Stimulated activated CD8-positive, alpha-beta memory T cell treated with anti-CD3 and anti-CD28 coated beads, Interleukin-4, amount 100 ng/mL, for 4 hours (primary cell): Measurements from ENCODE around the gene LMF1.

Experiments
- DNase-seq, 2 donors: peaks; one replicate each; pipeline ENCODE4 v3.0.0-alpha.2; 2020; ENCODE audit warnings: low read depth in 2 of 2, low spot score in 1 of 2

The LMF1 gene

DNA sequence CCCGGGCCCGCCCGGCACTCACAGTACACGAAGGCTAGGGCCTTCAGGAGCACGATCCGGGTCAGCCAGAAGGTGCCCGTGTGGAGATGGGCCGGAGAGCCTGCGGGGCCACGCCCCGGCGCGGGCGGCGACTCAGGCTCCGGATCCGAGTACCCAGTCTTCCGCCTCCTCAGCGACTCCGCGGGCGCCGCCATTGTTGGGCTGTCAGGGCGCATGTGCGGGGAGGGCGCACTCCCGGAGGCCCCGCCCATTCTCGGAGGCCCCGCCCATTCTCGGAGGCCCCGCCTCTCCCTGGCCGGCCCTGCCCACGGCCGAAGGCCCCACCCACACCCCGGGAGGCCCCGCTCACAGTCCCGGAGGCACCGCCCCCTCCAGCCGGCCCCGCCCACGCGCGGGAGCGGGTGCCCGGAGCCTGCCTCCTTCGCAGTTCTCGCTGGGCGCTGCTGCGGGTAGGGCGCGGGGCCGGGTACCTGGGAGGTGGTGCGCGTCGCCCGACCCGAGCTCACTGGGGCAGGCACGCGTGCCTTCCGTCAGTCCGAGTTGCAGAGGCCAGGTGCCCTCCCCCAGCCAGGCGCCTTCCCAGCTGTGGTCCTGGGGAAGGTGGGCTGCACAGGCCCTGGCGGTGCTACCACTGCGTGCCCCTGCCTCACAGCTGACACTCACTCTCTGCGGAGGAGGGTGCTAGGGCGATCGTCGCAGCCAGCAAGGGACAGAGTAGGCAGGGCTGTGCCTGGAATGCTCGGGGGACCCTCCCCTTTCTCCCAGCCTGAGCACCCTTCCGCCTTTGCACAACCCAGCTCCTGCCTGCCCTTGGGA lies at the start of gene LMF1:
LMF1 (minus strand) TSS at position 219 of the 816 bp plus-strand sequence; CDS start at position 215, 4 bp downstream.
- peak; percentile 83 to 94 for DNase-seq

DNA sequence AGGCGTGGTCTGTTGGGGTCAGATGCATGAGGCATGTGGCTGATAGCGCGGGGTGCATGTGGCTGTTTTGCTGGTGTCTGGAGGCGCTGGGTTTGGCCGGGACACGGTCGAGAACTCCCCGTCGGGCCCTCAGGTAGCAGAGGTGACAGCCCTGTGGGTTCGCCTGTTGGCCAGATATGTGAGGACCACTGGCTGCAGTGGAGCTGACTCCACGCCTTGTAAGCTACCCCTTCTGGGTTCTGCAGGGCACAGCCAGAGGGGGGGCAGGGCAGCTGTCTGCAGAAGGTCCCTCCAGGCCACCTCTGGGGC lies 49.3 kb upstream of the LMF1 start:
- DNase-seq: no peak

DNA sequence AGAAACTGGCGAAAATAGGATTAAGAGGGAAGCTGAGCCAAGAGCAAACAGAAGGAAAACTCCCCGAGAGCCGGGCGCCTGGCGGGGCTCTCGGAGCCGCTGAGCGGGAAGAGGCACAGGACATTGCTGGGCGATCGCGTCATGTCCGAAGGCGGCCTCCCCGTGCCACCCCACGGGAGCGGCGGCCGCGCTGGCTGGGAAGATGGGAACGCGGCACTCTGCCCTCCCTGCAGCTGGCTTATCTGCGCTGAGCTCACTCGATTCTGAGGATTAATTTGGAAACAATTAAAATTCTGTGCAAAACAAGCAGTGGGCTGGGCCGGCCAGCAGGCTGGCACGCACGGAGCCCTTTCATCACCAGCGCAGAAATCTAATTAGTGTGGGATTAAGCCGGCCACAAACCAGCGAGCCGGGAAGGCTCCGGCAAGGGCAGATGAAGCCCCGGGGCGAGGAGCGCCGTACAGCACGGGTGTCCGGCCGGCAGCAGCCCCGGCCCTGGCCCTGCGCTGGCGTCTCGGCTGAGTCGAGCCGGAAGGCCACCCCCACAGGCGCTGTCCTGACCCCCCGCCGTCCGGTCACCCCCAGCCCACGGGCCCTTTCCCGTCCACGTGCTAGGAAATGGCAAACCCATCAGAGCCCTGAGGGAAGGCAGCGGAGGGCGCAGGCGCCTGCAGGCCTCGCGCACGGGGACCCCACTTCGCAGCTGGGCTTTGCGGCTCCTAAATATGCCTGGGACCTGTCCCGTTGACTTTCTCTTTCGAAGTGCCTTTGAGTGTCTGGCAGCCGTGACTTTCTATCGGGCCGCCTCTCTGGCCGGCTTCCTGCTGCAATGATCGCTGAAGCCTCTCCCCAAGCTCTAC lies 48.7 kb upstream of the LMF1 start:
- DNase-seq: no peak

DNA sequence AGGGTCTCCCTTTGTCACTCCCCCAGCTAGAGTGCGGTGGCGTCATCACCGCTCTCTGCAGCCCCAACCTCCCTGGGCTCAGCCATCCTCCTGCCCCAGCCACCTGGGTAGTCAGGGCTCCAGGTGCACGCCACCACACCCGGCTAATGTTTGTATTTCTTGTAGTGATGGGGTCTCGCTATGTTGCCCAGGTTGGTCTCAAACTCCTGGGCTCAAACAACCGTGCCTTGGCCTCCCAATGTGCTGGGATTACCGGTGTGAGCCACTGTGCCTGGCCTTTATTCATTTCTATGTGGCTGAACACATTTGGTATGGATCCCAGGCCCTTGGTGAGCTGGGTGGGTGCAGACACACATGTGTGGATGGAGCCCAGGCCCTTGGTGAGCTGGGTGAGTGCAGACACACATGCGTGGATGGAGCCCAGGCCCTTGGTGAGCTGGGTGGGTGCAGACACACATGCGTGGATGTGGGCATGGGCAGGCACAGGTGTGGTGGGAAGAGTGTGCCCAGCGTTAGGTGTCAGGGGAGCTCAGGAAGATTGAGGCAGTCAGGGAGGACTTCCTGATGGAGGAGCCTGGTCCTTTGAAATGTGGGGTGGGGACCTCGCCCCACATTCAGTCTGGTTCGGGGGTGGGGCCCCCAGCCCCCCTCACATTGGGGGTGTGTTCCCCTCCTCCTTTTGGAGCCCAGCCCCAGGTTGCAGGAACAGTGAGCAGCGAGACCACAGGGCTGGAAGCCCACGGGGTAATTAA lies 47.8 kb upstream of the LMF1 start:
- no peak for DNase-seq

- DNase-seq: no peak
Measured at GRCh38 chr16:1014771-1015495, 44.1 kb upstream of the LMF1 start.

DNA sequence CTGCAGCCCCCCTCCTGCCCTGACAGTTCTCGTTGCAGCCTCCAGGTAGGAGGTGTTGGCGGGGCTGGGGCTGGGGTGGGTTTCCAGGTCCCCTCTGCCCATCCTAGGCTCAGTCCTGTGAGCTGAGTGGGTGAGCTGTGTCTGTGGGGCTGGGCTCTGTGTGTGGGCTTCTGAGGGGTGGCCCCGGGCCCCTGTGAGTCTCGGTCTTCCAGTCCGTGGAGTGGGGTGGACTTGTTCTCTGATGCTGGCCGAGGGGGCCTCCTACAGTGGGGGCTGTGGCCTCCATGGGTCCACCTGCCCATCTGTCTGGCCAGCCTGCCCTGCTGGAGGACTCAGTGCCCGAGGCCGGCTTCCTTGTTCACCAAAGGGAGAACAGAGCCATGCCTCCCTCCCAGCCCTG lies 43.4 kb upstream of the LMF1 start:
- no peak for DNase-seq

DNA sequence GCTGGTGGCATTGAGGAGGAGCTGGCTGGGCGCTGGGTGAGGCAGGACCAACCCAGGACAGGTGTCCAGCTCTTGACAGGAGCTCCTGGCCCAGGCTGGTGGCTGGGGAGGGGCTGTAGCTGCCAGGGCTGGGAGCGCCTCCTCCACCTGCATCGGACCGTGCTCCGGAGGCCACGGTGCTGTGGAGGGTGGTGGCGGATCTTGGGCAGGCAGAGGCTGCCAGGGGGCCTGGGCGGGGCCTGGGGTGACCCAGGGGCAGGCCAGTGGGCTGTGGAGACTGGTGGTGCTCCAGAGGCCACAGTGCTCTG lies 42.8 kb upstream of the LMF1 start:
- no peak for DNase-seq

DNA sequence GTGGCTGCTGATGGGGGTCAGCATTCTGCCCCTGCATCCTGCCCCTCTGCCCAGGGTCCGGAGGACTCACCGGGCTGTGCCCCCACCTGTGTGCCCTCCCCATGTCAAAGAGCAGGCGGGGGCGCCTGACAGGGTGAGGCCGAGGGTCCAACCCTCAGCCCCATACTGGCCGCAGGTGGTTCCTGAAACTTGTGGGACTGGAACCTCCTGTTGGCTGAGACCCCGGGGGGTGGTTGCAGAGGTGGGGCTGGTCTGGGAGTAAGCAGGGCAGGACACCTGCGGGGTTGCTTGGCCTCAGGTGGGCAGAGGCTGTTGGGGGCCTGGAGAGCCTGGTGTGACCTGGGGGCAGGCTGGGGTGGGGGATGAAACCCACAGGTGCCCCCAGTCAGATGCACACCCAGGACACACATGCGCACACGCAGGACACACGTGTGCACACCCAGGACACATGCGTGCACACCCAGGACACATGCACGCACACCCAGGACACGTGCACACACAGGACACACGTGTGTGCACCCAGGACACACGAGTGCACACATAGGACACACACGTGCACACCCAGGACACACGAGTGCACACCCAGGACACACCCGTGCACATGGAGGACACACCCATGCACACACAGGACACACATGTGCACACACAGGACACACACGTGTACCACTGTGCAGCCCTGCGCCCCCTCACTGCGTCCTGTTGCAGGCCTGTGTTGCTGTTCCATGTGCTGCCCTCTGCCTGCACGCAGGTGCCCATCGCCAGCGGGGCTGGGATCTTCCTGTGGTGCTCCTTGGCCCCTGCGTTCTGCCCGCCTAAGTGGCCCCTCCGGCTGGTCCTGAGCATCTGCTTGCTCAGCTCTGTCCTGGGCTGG lies 42.2 kb upstream of the LMF1 start:
- DNase-seq: no peak

DNA sequence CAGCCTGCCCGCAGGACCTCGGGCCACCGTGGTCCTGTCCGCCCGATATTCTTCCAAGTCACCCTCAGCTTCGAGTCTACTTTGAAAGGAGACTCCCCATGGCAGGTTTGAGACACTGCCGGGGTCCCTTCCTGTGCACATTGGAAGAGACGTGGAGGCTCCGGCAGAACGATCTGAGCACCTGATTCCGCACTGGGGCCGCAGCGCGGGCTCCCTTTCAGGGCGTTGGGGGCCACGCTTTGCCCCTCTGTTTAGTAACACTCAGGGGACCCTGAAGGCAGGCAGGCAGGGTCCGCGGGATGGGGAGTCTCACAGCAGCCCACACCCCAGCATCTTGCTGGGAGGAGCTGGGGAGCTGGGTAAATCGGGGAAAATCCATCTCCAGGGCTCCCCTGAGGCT lies 41.4 kb upstream of the LMF1 start:
- no peak for DNase-seq

DNA sequence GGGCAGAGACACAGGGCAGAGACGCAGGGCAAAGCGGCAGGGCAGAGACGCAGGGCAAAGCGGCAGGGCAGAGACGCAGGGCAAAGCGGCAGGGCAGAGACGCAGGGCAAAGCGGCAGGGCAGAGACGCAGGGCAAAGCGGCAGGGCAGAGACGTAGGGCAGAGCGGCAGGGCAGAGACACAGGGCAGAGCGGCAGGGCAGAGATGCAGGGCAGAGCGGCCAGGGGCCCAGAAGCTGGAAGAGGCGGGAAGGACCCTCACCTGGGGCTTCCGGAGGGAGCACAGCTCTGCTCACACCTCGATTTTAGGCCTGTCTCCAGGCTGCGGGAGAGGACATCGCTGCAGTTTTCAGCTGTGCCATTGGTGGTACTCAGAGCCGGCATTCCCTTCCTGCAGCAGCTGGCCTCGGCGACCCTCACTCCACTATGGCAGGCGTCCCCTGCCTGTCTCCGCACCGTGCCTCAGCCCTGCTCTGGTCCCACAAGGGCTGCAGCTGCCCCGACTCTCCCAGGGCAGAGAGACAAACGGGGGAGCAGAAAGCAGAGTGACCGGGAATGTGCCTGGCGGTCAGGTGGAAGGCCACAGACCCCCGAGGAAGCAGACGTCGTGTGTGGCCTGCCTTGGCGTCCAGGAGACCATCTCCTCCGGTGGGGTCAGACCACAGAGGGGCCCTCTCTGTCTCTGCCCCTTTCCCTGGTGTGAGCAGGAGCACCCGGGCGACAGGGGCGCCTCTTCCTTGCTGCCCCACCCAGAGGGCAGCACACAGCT lies 40.7 kb upstream of the LMF1 start:
- no peak for DNase-seq

DNA sequence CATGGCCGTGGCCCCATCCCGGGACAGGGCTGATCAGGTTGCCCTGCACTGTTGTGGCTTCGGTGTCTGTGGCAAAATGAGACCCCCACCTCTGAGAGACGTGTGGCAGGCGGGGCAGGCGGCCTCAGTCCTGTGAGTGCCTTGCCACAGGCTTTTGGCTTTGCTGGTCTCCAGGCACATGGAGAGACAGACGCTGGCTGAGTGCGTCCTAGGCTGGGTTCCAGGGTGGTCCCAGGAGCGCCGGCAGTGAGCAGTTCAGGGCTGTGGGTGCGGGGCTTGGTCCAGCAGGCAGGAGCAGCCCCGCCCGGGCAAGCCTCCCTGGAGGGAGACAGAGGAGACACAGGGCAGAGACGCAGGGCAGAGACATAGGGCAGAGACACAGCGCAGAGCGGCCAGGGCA lies 40.0 kb upstream of the LMF1 start:
- no peak for DNase-seq

- DNase-seq: no peak
Measured at GRCh38 chr16:1010251-1010650, 39.5 kb upstream of the LMF1 start.

GRCh38 chr16:1009358-1010150 lies 38.8 kb upstream of the LMF1 start:
- DNase-seq: no peak

DNA sequence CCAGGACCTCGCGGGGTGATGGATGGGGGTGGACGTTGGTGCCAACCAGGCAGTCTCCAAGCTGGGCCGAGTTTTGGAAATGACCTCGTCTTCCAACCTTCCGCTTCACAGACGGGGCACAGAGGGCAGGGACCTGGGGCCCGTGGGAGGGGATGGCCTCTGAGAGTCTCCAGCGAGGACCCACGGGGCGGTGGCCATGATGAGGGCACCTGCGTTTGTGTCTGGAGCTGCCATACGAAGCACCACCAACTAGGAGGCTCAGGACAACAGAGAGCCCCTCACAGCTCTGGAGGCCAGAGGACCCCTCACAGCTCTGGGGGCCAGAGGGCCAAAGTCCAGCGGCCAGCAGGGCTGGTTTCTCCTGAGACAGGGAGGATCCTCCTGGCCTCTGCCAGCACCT lies 37.3 kb upstream of the LMF1 start:
- DNase-seq: no peak

GRCh38 chr16:1007284-1007850 lies 36.6 kb upstream of the LMF1 start:
- no peak for DNase-seq

- no peak for DNase-seq
Measured at GRCh38 chr16:1006781-1007180, 36.0 kb upstream of the LMF1 start.

GRCh38 chr16:1005286-1005685 lies 34.5 kb upstream of the LMF1 start:
- DNase-seq: no peak
